HG03108 (cell line): ENCODE results near the gene FEM1B.
"Not testable (repeated sequence)": the region's sequence is repeated elsewhere in the genome, so short reads cannot be mapped to it uniquely, and the experiment has no call there.

Experiments used
- ATAC-seq: cut with Tn5 transposase; IDR thresholded peaks from one replicate; pipeline ENCODE4 v1.9.1; 2021; ENCODE audit warnings: moderate library complexity; ENCODE audit not compliant: unreplicated experiment

The FEM1B gene

GRCh38 chr15:68277603-68278344 is at the start of gene FEM1B:
TSS of gene FEM1B (plus strand) at chr15:68277745. CDS start at chr15:68278418, 673 bp downstream.
- peak; percentile 68 for ATAC-seq

- ATAC-seq, result no peak
Observed at GRCh38 chr15:68228143-68228970, 49.2 kb upstream of the FEM1B start.

- peak; percentile 5 for ATAC-seq
Observed at GRCh38 chr15:68228971-68229385, 48.6 kb upstream of the FEM1B start.

- ATAC-seq, result peak; percentile 54
Observed at GRCh38 chr15:68229386-68230156, 48.0 kb upstream of the FEM1B start, which contains the start of gene CLN6. TSS of gene CLN6 (minus strand) at chr15:68229728. CDS start at chr15:68229584, 144 bp downstream.

GRCh38 chr15:68230157-68231100 is 47.1 kb upstream of the FEM1B start:
- ATAC-seq, result peak; percentile 21

DNA sequence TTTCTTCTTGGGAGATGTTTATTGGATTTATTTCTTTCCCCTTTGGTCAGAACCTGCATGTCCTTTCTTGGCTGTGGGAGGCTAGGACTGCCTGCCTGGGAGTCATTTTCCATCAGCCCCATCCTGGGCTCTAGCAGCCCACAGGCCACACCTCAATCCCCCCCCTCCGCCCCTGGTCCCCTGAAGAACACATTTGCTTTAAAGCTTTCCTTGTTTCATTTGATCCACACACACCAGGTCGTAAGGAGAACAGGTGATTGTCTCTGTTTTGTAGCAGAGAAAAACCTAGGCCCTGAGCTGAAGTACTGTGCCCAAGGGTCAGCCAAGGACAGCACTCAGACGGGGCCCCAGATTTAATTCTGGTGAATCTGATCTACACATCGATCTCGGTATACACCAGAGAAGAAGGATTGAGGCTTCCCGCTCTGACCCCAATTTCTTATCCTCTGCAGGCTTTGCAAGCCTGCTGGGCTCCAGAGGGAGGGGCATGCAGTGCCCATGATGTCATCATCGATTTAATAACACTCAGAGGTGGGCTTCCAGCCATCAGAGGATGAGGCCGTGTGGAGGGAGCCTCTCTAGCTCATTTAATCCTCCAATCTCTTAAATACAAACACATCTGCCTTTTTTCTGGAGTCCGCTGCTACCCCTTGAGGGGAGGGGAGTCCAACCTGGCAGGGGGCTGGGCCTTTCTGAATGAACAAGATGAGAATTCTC is 46.3 kb upstream of the FEM1B start:
- ATAC-seq, result no peak

DNA sequence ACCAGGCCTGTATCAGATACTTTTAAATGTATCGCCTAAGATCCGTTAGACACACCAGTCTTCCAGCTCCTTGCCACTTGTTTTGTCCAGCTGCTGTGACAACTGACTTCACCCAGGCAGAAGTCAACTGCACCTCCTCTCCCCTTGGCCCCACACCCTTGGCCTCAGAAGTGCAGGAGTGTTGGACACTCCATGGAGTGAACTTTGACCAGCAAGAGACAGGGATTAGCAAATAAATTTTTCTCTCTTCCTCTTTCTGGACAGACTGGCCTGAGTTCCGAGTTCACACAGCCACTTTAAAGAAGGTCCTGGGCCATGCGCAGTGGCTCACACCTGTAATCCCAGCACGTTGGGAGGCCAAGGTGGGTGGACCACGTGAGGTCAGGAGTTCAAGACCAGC is 45.1 kb upstream of the FEM1B start:
- no peak for ATAC-seq

GRCh38 chr15:68232937-68233336 is 44.6 kb upstream of the FEM1B start:
- no peak for ATAC-seq

DNA sequence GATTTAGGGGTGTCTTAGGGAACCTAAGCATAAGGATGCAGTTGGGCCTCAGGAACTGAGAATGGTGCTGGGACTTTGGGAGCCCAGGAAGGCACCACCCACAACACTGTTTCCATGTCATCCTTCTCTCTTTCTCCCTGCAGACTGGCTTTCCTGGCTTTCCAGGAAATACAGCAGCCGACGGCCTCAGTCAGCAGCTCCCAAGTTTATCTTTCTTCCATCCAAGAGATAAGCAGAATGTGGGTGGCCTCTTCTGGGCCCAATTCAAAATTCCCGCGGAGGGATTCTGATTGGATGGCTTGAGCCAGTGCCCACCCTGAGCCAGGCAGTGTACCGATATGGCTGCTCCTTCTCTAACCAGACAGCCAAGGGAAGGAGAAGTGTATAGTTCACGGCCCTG is 43.5 kb upstream of the FEM1B start:
- ATAC-seq, result no peak

DNA sequence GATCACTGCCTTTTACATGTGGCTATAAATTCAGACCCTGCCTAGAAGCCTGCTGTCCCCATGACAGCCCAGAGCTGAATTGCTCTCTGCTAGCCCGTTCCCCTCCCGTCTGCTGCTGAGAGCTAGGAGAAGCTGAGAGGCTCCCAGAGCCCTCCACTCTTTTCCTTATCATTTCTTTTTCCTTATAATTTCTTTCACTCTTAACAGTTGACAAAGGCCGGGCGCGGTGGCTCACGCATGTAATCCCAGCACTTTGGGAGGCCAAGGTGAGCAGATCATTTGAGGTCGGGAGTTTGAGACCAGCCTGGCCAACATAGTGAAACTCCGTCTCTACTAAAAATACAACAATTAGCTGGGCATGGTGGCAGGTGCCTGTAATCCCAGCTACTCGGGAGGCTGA is 43.0 kb upstream of the FEM1B start:
- ATAC-seq, result not testable (repeated sequence)

- ATAC-seq, result no peak
Observed at GRCh38 chr15:68235022-68235421, 42.5 kb upstream of the FEM1B start.

GRCh38 chr15:68239025-68239424 is 38.5 kb upstream of the FEM1B start:
- no peak for ATAC-seq

- no peak for ATAC-seq
Observed at GRCh38 chr15:68241088-68241935, 36.2 kb upstream of the FEM1B start.

- no peak for ATAC-seq
Observed at GRCh38 chr15:68244235-68244634, 33.3 kb upstream of the FEM1B start.

DNA sequence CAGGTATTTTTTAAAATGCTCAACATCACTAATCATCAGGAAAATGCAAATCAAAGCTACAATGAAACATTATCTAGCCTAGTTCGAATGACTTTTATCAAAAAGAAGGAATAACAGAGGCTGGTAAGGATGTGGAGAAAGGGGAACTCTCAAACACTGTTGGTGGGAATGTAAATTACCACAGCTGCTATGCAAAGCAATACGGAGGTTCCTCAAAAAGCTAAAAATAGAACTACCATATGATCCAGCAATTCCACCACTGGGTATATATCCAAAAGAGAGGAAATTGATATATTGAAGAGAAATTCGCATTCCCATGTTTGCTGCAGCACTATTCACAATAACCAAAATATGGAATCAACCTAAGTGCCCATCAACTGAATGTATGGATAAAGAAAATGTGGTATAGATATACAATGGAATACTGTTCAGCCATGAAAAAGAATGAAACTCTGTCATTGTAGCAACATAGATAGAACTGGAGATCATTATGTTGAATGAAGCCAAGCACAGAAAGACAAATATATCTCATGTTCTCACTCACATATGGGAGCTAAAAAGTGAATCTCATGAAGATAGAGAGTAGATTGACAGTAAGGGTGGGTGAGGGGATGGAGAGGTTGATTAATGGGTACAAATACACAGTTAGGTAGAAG is 28.4 kb upstream of the FEM1B start:
- ATAC-seq, result no peak

DNA sequence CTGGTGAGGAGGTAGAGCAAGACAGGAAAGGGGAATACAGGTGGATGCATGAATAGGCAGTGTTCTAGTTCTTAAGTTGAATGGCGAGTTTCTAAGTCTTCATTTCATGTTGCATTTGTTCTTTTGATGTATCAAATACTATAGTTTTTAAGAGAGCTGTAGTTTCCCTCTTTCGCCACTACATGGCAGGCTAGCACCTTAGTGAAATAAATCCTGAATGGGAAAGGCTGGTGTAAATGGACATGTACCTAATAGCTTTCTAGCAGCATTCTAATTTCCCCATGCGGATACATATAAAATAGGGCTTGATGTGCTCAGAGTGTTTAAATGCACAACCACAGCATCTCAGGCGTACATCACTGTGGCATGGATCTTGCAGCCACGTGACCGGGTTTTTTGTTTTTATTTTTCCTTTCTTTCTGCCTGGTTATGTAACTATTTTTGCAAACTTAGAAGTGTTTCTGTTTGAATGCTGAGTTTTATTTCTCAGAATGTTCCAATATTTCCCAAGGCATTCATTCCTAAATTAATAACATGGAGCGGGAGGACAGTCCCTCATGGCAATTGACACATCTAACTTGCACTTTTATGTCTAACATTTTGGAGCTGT is 24.5 kb upstream of the FEM1B start:
- ATAC-seq, result no peak

GRCh38 chr15:68256675-68257450 is 20.7 kb upstream of the FEM1B start:
- no peak for ATAC-seq
